WTC11 (cell line): ENCODE results near the gene TTC6. TPM values are rescaled to one million over a fixed set of nuclear protein-coding genes. Genes with fewer than 3 reads are reported as not detected.

ENCODE experiments used
- ATAC-seq: fragments of 200-7000 bp; cut with Tn5 transposase; 2 replicates; pipeline ENCODE4 v1.10.0; 2021; ENCODE audit warnings: mild to moderate bottlenecking, moderate library complexity
- CTCF ChIA-PET: fragments of 300-600 bp; sonication (Branson Sonifier 250); formaldehyde crosslinking; loops from one replicate; lab custom pipeline; 2021; ENCODE audit warnings: antibody characterized with exemption; lab: Charles Lee
- POLR2A ChIA-PET: fragments of 350-600 bp; sonication (Branson Sonifier 250); formaldehyde crosslinking; loops from one replicate; lab custom pipeline; 2021; ENCODE audit warnings: antibody characterized with exemption; lab: Charles Lee
- DNase-seq: peaks from one replicate; pipeline ENCODE4 v3.0.0; 2021; ENCODE audit warnings: low spot score
- H3K27ac Mint-ChIP-seq: 2 replicates; pipeline ENCODE4 v1.8.0; 2021; ENCODE audit warnings: mixed read lengths
- H3K27me3 Mint-ChIP-seq: 2 replicates; pipeline ENCODE4 v1.8.0; 2021; ENCODE audit warnings: low read depth, mild to moderate bottlenecking, moderate library complexity, mixed read lengths
- H3K36me3 Mint-ChIP-seq: 2 replicates; pipeline ENCODE4 v1.8.0; 2021; ENCODE audit warnings: mixed read lengths
- H3K4me1 Mint-ChIP-seq: 2 replicates; pipeline ENCODE4 v1.8.0; 2022; ENCODE audit warnings: mixed read lengths
- H3K4me3 Mint-ChIP-seq: 2 replicates; pipeline ENCODE4 v1.8.0; 2021; ENCODE audit warnings: mild to moderate bottlenecking, moderate library complexity, mixed read lengths
- H3K9me3 Mint-ChIP-seq: 2 replicates; pipeline ENCODE4 v1.8.0; 2021; ENCODE audit warnings: mixed read lengths
- ARID4B ChIP-seq: sonication (generic); formaldehyde crosslinking; IDR thresholded peaks from 2 replicates; pipeline ENCODE4 v1.8.0; 2023; ENCODE audit warnings: missing genetic modification reagents, mild to moderate bottlenecking, borderline replicate concordance
- ATF1 ChIP-seq: sonication (generic); formaldehyde crosslinking; IDR thresholded peaks from 2 replicates; pipeline ENCODE4 v1.8.1; 2023; ENCODE audit warnings: mild to moderate bottlenecking, moderate library complexity, missing genetic modification reagents
- ATF2 ChIP-seq: sonication (generic); formaldehyde crosslinking; IDR thresholded peaks from 2 replicates; pipeline ENCODE4 v1.8.1; 2022; ENCODE audit warnings: low read depth, missing genetic modification reagents, borderline replicate concordance
- CREB1 ChIP-seq: sonication (generic); formaldehyde crosslinking; IDR thresholded peaks from 2 replicates; pipeline ENCODE4 v1.8.0; 2023; ENCODE audit warnings: mild to moderate bottlenecking, missing genetic modification reagents
- FOXP1 ChIP-seq: sonication (generic); formaldehyde crosslinking; IDR thresholded peaks from 2 replicates; pipeline ENCODE4 v1.8.0; 2022; ENCODE audit warnings: missing genetic modification reagents, mild to moderate bottlenecking, moderate library complexity, borderline replicate concordance
- GABPB1 ChIP-seq: sonication (generic); formaldehyde crosslinking; IDR thresholded peaks from 2 replicates; pipeline ENCODE4 v1.8.1; 2023; ENCODE audit warnings: mild to moderate bottlenecking, missing genetic modification reagents
- GTF2I ChIP-seq: fragments of 250-450 bp; sonication (Bioruptor Pico); conservative IDR thresholded peaks from 2 replicates; pipeline ENCODE4 v1.4.0; 2021; ENCODE audit warnings: mild to moderate bottlenecking
- HMGA2 ChIP-seq: fragments of 250-450 bp; sonication (Bioruptor Pico); IDR thresholded peaks from 2 replicates; pipeline ENCODE4 v1.4.0; 2021; ENCODE audit warnings: mild to moderate bottlenecking, moderate library complexity
- MXD4 ChIP-seq: fragments of 250-450 bp; sonication (Bioruptor Pico); IDR thresholded peaks from 2 replicates; pipeline ENCODE4 v1.8.0; 2021; ENCODE audit warnings: mild to moderate bottlenecking, moderate library complexity, borderline replicate concordance
- RORB ChIP-seq: fragments of 250-450 bp; sonication (Bioruptor Pico); IDR thresholded peaks from 2 replicates; pipeline ENCODE4 v1.9.0; 2021; ENCODE audit warnings: mild to moderate bottlenecking
- SOX15 ChIP-seq: fragments of 250-450 bp; sonication (Bioruptor Pico); IDR thresholded peaks from 2 replicates; pipeline ENCODE4 v1.9.0; 2021; ENCODE audit warnings: mild to moderate bottlenecking
- ZNF416 ChIP-seq: fragments of 250-450 bp; sonication (Bioruptor Pico); IDR thresholded peaks from 2 replicates; pipeline ENCODE4 v1.9.0; 2021; ENCODE audit warnings: mild to moderate bottlenecking, inconsistent platforms
- ZNF671 ChIP-seq: fragments of 250-450 bp; sonication (Bioruptor Pico); IDR thresholded peaks from 2 replicates; pipeline ENCODE4 v1.8.0; 2021; ENCODE audit warnings: mild to moderate bottlenecking
- total RNA-seq: library from RNA; stranded (reverse); gene quantifications from 3 replicates; pipeline ENCODE4 v1.2.3, GENCODE V29; 2021
- TF ChIP-seq, protein P1 (sequence below): sonication (generic); formaldehyde crosslinking; IDR thresholded peaks from 2 replicates; pipeline ENCODE4 v1.8.1; 2023; ENCODE audit warnings: mild to moderate bottlenecking, missing genetic modification reagents

Gene TTC6
- total RNA-seq, 1 experiment from 2014 or later = not detected

- Mint-ChIP-seq H3K9me3 (no peaks in the 10 kb centered on the region), H3K36me3 (no peaks in the 10 kb centered on the region), H3K4me1 (peaks cover 9% of the 10 kb centered on the region), H3K27ac (no peak overlapping the region)
- DNase-seq (no peak), ATAC-seq (no peak)
- ChIA-PET POLR2A (no interaction called here), CTCF (interaction anchor here (2.8 kb wide), 1 partner anchor 20 kb away, joined by 14 read pairs; no protein-coding TSS in a partner anchor)
- TF ChIP-seq GTF2I (CRISPR knock-in tag) (no peak), GABPB1 (no peak), RORB (CRISPR knock-in tag) (no peak), ATF1 (CRISPR knock-in tag) (no peak)
- TF ChIP-seq, all 79 proteins: peak for 0
- Mint-ChIP-seq H3K4me3 (no peak overlapping the region), H3K27me3 (peaks cover 28% of the 10 kb centered on the region)
These were observed 24.0 kb upstream of the TTC6 start for GRCh38 chr14:37571391-37571790.

DNA sequence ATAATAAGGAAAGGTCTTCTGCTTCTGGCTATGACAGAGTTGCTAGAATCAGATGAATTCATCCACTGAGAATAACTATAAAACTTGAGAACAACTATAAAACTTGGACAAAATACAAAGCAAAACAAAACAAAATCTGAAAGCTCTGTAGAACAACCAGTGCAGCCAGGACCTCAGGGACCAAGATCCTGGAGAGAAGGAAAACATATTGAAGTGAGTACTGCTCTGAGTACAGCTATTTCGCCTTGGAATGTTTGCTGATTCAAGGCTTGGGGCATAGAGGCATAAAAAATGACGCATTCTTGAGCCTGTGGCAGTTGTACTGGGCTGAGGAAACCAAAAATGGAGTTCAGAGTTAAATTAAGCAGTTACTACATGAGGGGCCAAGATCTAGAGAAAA is 22.1 kb upstream of the TTC6 start:
- CTCF ChIA-PET = interaction anchor here (0.7 to 2.8 kb wide), 2 partner anchors 10 to 18 kb away, joined by 3 to 14 read pairs; no protein-coding TSS in a partner anchor

GRCh38 chr14:37579274-37579673 is 16.2 kb upstream of the TTC6 start:
- ATAC-seq (no peak; the same call in 1 of the 2 replicates), DNase-seq (no peak)
- no peak for TF ChIP-seq ZNF671
- TF ChIP-seq MXD4 (CRISPR knock-in tag) = no peak
- TF ChIP-seq, protein P1, sequence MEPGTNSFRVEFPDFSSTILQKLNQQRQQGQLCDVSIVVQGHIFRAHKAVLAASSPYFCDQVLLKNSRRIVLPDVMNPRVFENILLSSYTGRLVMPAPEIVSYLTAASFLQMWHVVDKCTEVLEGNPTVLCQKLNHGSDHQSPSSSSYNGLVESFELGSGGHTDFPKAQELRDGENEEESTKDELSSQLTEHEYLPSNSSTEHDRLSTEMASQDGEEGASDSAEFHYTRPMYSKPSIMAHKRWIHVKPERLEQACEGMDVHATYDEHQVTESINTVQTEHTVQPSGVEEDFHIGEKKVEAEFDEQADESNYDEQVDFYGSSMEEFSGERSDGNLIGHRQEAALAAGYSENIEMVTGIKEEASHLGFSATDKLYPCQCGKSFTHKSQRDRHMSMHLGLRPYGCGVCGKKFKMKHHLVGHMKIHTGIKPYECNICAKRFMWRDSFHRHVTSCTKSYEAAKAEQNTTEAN (CRISPR knock-in tag) = no peak
- no peak for TF ChIP-seq HMGA2 (CRISPR knock-in tag)
- no peak for TF ChIP-seq SOX15 (CRISPR knock-in tag)
- TF ChIP-seq RORB (CRISPR knock-in tag) = no peak
- no peak for TF ChIP-seq FOXP1 (CRISPR knock-in tag)
- H3K4me3 Mint-ChIP-seq = no peak overlapping the region
- no peak overlapping the region for H3K27ac Mint-ChIP-seq
- ChIA-PET POLR2A (no interaction called here), CTCF (no interaction called here)
- H3K36me3 Mint-ChIP-seq = no peaks in the 10 kb centered on the region
- H3K9me3 Mint-ChIP-seq = no peaks in the 10 kb centered on the region
- H3K27me3 Mint-ChIP-seq = peaks cover 97% of the 10 kb centered on the region
- no peaks in the 10 kb centered on the region for H3K4me1 Mint-ChIP-seq

More for the DNA sequence above, 22.1 kb upstream of the TTC6 start:
- no peak for TF ChIP-seq ZNF416 (CRISPR knock-in tag)
- TF ChIP-seq MXD4 (CRISPR knock-in tag) = no peak
- TF ChIP-seq, protein P1 (CRISPR knock-in tag) = no peak
- TF ChIP-seq CREB1 (CRISPR knock-in tag) = no peak
- no peak for TF ChIP-seq ARID4B (CRISPR knock-in tag)
- TF ChIP-seq ATF2 (CRISPR knock-in tag) = no peak
- TF ChIP-seq, all 79 proteins: peak for 0
- Mint-ChIP-seq H3K36me3 (no peaks in the 10 kb centered on the region), H3K9me3 (no peaks in the 10 kb centered on the region), H3K4me1 (no peaks in the 10 kb centered on the region), H3K27ac (no peak overlapping the region), H3K4me3 (no peak overlapping the region), H3K27me3 (peaks cover 47% of the 10 kb centered on the region)
- ATAC-seq = no peak
- DNase-seq = no peak
- POLR2A ChIA-PET = no interaction called here
